Upper lobe of left lung (tissue), 6 donors: Measurements from ENCODE around the gene DIP2C. TPM values are rescaled to one million over a fixed set of nuclear protein-coding genes. Genes with fewer than 3 reads are reported as not detected.

Experiments
- ATAC-seq, 2 donors: fragments of 200-7000 bp; cut with Tn5 transposase; one replicate each; pipeline ENCODE4 v1.9.1; 2022; ENCODE audit warnings: mild to moderate bottlenecking in 2 of 2, moderate library complexity in 2 of 2; ENCODE audit not compliant: low FRiP score in 2 of 2
- DNase-seq, 2 donors: peaks; one replicate each; pipeline ENCODE4 v3.0.0-alpha.2; 2019 to 2020
- H3K27ac ChIP-seq, 4 donors: fragments of 200-600 bp; sonication (generic); one replicate each; pipeline ENCODE4 v1.5.1; 2016 to 2019
- H3K27me3 ChIP-seq, 4 donors: fragments of 200-600 bp; sonication (generic); one replicate each; pipeline ENCODE4 v1.5.1; 2017 to 2019
- H3K36me3 ChIP-seq, 4 donors: fragments of 200-600 bp; sonication (generic); one replicate each; pipeline ENCODE4 v1.5.1; 2016 to 2019
- H3K4me1 ChIP-seq, 4 donors: fragments of 200-600 bp; sonication (generic); one replicate each; pipeline ENCODE4 v1.5.1; 2018 to 2019
- H3K4me3 ChIP-seq, 4 donors: fragments of 200-600 bp; sonication (generic); one replicate each; pipeline ENCODE4 v1.5.1; 2017 to 2019; ENCODE audit warnings: mild to moderate bottlenecking in 2 of 4, moderate library complexity in 1 of 4
- H3K9me3 ChIP-seq, 4 donors: fragments of 200-600 bp; sonication (generic); one replicate each; pipeline ENCODE4 v1.5.1; 2018 to 2019
- EP300 ChIP-seq, 4 donors: sonication (generic); formaldehyde crosslinking; IDR thresholded peaks; one replicate each; pipeline ENCODE4 v1.5.1; 2017; ENCODE audit warnings: antibody characterized with exemption in 4 of 4, control low read depth in 2 of 4
- POLR2A ChIP-seq, 4 donors: fragments of 450-650 bp; IDR thresholded peaks; one replicate each; pipeline ENCODE4 v1.5.1; 2016 to 2017; ENCODE audit warnings: antibody characterized with exemption in 4 of 4, mild to moderate bottlenecking in 2 of 4
- POLR2AphosphoS5 ChIP-seq, 2 donors: sonication (generic); formaldehyde crosslinking; IDR thresholded peaks; one replicate each; pipeline ENCODE4 v1.5.1; 2017; ENCODE audit warnings: antibody characterized with exemption in 2 of 2
- WGBS, 2 donors: methylation state at CpG; one replicate each; pipeline ENCODE4 v1.1.5; 2017 to 2018; 5-methylcytosine and 5-hydroxymethylcytosine counted together
- total RNA-seq, 6 donors: library from RNA; depleted of rRNA in 4 of 6; stranded (reverse); fragments of >200 nt in 4 of 6; gene quantifications; one replicate each; pipeline versions ENCODE4 v1.1.0 to v1.2.1, GENCODE V29; 2016 to 2021
- TF ChIP-seq, protein P1 (sequence below), 6 experiments: fragments of 450-650 bp in 4 of 6; fragments of 200-600 bp in 2 of 6; sonication (generic) in 2 of 6; IDR thresholded peaks; one replicate each; pipeline ENCODE4 v1.5.1; 2016 to 2019; ENCODE audit warnings: antibody characterized with exemption in 6 of 6
- donor health status: DM: no; HTN: no; CAD: no; lungs with moderate emphysema.
- donor health status: DM: no; HTN: yes; CAD: no; lungs with severe emphysema.

The DIP2C gene
- total RNA-seq, 6 donors from 2014 or later = 11.6 to 32.5 (median 14.7) TPM

DNA sequence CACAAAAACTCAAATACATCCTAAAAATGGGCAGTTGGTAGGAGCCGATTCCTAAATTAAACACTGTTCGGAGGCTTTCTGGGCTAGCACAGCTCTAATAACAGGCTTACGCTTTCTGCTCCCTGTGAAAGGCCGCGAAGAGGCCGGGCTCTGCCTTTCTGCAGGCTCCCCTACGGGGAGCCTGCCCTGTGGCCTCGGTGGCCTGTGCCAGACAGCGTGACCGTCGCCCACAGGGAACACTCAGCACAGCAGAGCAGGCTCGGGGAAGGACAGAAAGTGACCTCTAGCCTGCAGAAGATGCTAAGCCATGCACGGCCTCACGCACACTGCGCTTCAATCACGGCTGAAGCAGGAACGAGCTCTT is 64.2 kb downstream of the DIP2C start:
- Histone ChIP-seq H3K9me3 (no peaks in the 10 kb centered on the region), H3K4me1 (peaks cover 0 to 13% (median 8%) of the 10 kb centered on the region in 4 donors), H3K36me3 (no peaks in the 10 kb centered on the region), H3K27ac (peak overlapping the region in 1 of 4 donors; percentile 55), H3K27me3 (no peaks in the 10 kb centered on the region), H3K4me3 (no peak overlapping the region)
- TF ChIP-seq, protein P1, sequence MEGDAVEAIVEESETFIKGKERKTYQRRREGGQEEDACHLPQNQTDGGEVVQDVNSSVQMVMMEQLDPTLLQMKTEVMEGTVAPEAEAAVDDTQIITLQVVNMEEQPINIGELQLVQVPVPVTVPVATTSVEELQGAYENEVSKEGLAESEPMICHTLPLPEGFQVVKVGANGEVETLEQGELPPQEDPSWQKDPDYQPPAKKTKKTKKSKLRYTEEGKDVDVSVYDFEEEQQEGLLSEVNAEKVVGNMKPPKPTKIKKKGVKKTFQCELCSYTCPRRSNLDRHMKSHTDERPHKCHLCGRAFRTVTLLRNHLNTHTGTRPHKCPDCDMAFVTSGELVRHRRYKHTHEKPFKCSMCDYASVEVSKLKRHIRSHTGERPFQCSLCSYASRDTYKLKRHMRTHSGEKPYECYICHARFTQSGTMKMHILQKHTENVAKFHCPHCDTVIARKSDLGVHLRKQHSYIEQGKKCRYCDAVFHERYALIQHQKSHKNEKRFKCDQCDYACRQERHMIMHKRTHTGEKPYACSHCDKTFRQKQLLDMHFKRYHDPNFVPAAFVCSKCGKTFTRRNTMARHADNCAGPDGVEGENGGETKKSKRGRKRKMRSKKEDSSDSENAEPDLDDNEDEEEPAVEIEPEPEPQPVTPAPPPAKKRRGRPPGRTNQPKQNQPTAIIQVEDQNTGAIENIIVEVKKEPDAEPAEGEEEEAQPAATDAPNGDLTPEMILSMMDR (IDR thresholded peaks at IDR 0.05) = no peak
- no peak for TF ChIP-seq EP300 (IDR thresholded peaks at IDR 0.05)
- no peak for TF ChIP-seq POLR2A (IDR thresholded peaks at IDR 0.05)
- no peak for TF ChIP-seq POLR2AphosphoS5 (IDR thresholded peaks at IDR 0.05)
- WGBS, 2 donors = 70 to 95% methylated on average over 8 to 17 of the region's 17 CpGs
- ATAC-seq (peak in 1 of 2 donors; percentile 19), DNase-seq (no peak)

DNA sequence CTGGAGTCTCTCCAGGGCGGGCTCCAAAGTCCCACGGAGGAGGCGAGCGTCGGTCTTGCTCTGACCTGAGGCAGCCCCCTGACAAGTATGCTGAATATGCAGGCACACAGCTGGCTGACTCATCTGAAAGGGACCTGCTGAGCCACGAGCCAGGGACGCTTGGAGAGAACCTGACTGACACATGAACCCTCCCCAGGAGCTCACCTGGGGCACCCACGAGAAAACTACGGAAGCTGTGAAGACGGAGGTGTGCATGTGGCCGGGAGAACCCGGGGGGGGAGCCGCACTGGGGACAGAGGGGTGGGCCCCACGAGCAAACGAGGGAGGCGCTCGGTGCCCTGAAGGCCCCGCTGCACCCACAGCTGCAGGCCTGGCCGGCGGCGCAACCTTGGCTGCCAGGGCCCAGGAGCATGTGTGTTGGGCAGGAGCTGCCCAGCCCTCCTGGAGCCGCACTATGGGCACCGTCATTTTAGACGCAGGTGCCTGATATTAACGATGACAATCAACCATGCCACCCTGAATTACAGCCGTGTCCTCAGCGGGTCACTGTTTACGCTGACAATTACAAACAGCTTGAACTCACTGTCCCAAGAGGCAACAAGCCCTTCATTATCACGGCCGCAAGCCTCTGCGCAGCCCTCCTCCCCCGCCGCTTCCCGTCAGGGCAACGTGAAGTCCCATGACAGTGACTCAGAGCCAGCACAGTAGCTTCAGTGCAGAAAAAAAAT is 64.7 kb downstream of the DIP2C start:
- ATAC-seq (peak; percentile 23 to 75), DNase-seq (peak in 1 of 2 donors; percentile 72)
- H3K27ac ChIP-seq = peak overlapping the region in 3 of 4 donors; percentile 24 to 55 (median 30)
- H3K4me3 ChIP-seq = no peak overlapping the region
- H3K4me1 ChIP-seq = peaks cover 0 to 13% (median 8%) of the 10 kb centered on the region in 4 donors
- no peaks in the 10 kb centered on the region for H3K27me3 ChIP-seq
- H3K36me3 ChIP-seq = no peaks in the 10 kb centered on the region
- no peak for TF ChIP-seq POLR2AphosphoS5 (IDR thresholded peaks at IDR 0.05)
- TF ChIP-seq POLR2A (IDR thresholded peaks at IDR 0.05) = no peak
- TF ChIP-seq, protein P1 (IDR thresholded peaks at IDR 0.05) = no peak
- TF ChIP-seq EP300 (IDR thresholded peaks at IDR 0.05) = no peak
- WGBS, 2 donors = 76 to 79% methylated on average over 13 to 35 of the region's 35 CpGs
- H3K9me3 ChIP-seq = no peaks in the 10 kb centered on the region

GRCh38 chr10:624312-624604 is 65.2 kb downstream of the DIP2C start:
- DNase-seq (no peak), ATAC-seq (no peak)
- Histone ChIP-seq H3K4me1 (peaks cover 0 to 13% (median 8%) of the 10 kb centered on the region in 4 donors), H3K27me3 (no peaks in the 10 kb centered on the region), H3K4me3 (no peak overlapping the region), H3K9me3 (no peaks in the 10 kb centered on the region), H3K36me3 (no peaks in the 10 kb centered on the region), H3K27ac (peak overlapping the region in 3 of 4 donors; percentile 24 to 37 (median 30))
- WGBS, 2 donors = 70 to 77% methylated on average over 3 to 8 of the region's 8 CpGs
- TF ChIP-seq POLR2AphosphoS5 (IDR thresholded peaks at IDR 0.05) (no peak), EP300 (IDR thresholded peaks at IDR 0.05) (no peak), POLR2A (IDR thresholded peaks at IDR 0.05) (no peak)
- TF ChIP-seq, protein P1 (IDR thresholded peaks at IDR 0.05) = no peak

DNA sequence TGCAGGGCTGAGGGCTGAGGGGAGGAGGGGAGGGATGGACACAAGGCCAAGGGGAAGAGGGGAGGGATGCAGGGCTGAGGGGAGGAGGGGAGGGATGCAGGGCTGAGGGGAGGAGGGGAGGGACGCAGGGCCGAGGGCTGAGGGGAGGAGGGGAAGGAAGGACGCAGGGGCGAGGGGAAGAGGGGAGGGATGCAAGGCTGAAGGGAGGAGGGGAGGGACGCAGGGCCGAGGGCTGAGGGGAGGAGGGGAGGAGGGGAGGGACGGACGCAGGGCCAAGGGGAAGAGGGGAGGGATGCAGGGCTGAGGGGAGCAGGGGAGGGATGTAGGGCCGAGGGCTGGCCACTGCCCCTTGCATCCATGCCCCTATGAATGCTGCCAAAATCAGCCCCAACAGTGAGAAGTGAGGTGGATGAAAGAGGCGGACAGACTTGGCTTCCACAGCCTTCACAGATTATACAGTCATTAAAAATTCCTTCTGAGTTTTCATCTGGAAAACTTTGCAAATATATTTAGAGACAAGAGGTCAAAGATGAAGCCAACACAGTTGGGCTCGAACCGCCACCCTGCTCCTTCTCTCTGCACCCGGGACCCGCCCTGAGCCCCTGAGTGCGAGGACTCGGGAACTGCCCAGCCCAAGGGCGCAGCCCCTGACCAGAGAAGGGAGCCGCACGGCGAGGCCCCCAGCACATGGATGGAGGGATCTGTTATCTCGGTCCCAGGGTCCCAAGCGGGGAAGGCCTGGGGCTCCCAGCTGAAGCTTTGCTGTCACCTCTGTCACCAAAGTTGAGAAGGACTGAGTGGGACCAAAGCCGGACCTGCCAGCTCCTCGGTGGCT is 65.8 kb downstream of the DIP2C start:
- Histone ChIP-seq H3K4me1 (peaks cover 0 to 13% (median 8%) of the 10 kb centered on the region in 4 donors), H3K27me3 (no peaks in the 10 kb centered on the region), H3K9me3 (no peaks in the 10 kb centered on the region), H3K4me3 (no peak overlapping the region), H3K27ac (peak overlapping the region in 3 of 4 donors; percentile 24 to 37 (median 30)), H3K36me3 (no peaks in the 10 kb centered on the region)
- 70 to 71% methylated on average over 20 to 22 of the region's 24 CpGs for WGBS, 2 donors
- no peak for ATAC-seq
- TF ChIP-seq POLR2AphosphoS5 (IDR thresholded peaks at IDR 0.05) (no peak), EP300 (IDR thresholded peaks at IDR 0.05) (no peak)
- TF ChIP-seq, protein P1 (IDR thresholded peaks at IDR 0.05) = no peak
- DNase-seq = no peak
